ENCODE data around the gene ANKMY1.

GRCh38 chr2:240435457-240435947 lies 122.3 kb downstream of the ANKMY1 start, which contains the start of gene GPC1:
- TF ChIP-seq, protein P1, sequence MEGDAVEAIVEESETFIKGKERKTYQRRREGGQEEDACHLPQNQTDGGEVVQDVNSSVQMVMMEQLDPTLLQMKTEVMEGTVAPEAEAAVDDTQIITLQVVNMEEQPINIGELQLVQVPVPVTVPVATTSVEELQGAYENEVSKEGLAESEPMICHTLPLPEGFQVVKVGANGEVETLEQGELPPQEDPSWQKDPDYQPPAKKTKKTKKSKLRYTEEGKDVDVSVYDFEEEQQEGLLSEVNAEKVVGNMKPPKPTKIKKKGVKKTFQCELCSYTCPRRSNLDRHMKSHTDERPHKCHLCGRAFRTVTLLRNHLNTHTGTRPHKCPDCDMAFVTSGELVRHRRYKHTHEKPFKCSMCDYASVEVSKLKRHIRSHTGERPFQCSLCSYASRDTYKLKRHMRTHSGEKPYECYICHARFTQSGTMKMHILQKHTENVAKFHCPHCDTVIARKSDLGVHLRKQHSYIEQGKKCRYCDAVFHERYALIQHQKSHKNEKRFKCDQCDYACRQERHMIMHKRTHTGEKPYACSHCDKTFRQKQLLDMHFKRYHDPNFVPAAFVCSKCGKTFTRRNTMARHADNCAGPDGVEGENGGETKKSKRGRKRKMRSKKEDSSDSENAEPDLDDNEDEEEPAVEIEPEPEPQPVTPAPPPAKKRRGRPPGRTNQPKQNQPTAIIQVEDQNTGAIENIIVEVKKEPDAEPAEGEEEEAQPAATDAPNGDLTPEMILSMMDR (IDR thresholded peaks at IDR 0.05; ENCODE audit: insufficient read depth, low read depth, low read length) = no peak
- no peak for TF ChIP-seq EZH2 (IDR thresholded peaks at IDR 0.05; ENCODE audit: insufficient read depth, low read length)

All from astrocyte (in vitro differentiated cells and primary cell).